ENCODE measurements around the gene SHH. TPM values are rescaled to one million over a fixed set of nuclear protein-coding genes. Genes with fewer than 3 reads are reported as not detected.

Gene SHH
- total RNA-seq, 1 donor from 2014 or later = 7.3 TPM

DNA sequence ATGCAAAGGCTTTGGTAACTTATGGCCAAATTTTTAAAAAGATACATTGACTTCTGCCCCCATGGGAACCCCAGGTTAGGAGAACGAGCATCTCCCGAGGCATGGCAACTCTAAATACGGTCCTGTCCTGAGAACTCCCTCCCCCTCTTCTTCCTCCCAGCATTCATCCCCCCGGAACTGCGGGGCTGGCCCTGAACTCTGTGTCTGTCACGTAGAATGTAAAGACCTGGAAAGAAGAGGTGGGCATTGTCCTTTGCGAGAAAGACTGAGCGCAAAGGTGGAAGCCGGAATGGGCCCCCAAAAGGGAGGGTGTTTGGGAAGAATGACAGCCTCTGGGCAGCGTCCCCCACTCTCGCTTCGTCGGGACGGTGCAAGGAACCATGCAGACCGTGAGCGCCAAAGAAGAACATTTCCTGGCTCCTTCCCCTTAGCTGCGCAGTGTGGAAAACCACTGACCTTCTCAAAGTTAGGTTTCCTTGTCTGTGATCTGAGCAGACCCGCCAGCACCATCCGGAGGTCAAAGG is 21.0 kb downstream of the SHH start:
- intact Hi-C loops (cut with DNase I) = no loop called here
- DNase-seq (no peak), ATAC-seq (no peak)
- H3K9me3 ChIP-seq = no peaks in the 10 kb centered on the region
- H3K27ac ChIP-seq = no peak overlapping the region
- no peaks in the 10 kb centered on the region for H3K36me3 ChIP-seq
- no peak for TF ChIP-seq CTCF (IDR thresholded peaks at IDR 0.05)
- H3K4me3 ChIP-seq = no peak overlapping the region
- H3K27me3 ChIP-seq (ENCODE audit: low read depth) = peaks cover 18% of the 10 kb centered on the region
- H3K4me1 ChIP-seq = peaks cover 7% of the 10 kb centered on the region

- no peak for TF ChIP-seq CTCF (IDR thresholded peaks at IDR 0.05)
- Histone ChIP-seq H3K27ac (no peak overlapping the region), H3K27me3 (ENCODE audit: low read depth) (peaks cover 13% of the 10 kb centered on the region), H3K4me1 (peaks cover 7% of the 10 kb centered on the region), H3K4me3 (no peak overlapping the region), H3K36me3 (no peaks in the 10 kb centered on the region), H3K9me3 (no peaks in the 10 kb centered on the region)
- ATAC-seq (no peak), DNase-seq (no peak)
- intact Hi-C loops (cut with DNase I) = no loop called here
These were observed 21.6 kb downstream of the SHH start for GRCh38 chr7:155790666-155791065.

- H3K9me3 ChIP-seq = no peaks in the 10 kb centered on the region
- H3K36me3 ChIP-seq = peaks cover 2% of the 10 kb centered on the region
- no peak for TF ChIP-seq CTCF (IDR thresholded peaks at IDR 0.05)
- ATAC-seq (no peak), DNase-seq (no peak)
- intact Hi-C loops (cut with DNase I) = no loop called here
- no peak overlapping the region for H3K4me3 ChIP-seq
- peaks cover 8% of the 10 kb centered on the region for H3K27me3 ChIP-seq (ENCODE audit: low read depth)
- H3K4me1 ChIP-seq = peaks cover 7% of the 10 kb centered on the region
- H3K27ac ChIP-seq = no peak overlapping the region
These were observed 23.1 kb downstream of the SHH start for GRCh38 chr7:155789001-155789725.

- peaks cover 7% of the 10 kb centered on the region for H3K4me1 ChIP-seq
- H3K27me3 ChIP-seq (ENCODE audit: low read depth) = peaks cover 8% of the 10 kb centered on the region
- TF ChIP-seq CTCF (IDR thresholded peaks at IDR 0.05) = no peak
- intact Hi-C loops (cut with DNase I) = no loop called here
- no peak overlapping the region for H3K27ac ChIP-seq
- DNase-seq (no peak), ATAC-seq (peak in 1 of 2 donors; percentile 20)
- H3K36me3 ChIP-seq = peaks cover 7% of the 10 kb centered on the region
- H3K9me3 ChIP-seq = no peaks in the 10 kb centered on the region
- no peak overlapping the region for H3K4me3 ChIP-seq
These were observed 23.7 kb downstream of the SHH start for GRCh38 chr7:155788616-155789000.

DNA sequence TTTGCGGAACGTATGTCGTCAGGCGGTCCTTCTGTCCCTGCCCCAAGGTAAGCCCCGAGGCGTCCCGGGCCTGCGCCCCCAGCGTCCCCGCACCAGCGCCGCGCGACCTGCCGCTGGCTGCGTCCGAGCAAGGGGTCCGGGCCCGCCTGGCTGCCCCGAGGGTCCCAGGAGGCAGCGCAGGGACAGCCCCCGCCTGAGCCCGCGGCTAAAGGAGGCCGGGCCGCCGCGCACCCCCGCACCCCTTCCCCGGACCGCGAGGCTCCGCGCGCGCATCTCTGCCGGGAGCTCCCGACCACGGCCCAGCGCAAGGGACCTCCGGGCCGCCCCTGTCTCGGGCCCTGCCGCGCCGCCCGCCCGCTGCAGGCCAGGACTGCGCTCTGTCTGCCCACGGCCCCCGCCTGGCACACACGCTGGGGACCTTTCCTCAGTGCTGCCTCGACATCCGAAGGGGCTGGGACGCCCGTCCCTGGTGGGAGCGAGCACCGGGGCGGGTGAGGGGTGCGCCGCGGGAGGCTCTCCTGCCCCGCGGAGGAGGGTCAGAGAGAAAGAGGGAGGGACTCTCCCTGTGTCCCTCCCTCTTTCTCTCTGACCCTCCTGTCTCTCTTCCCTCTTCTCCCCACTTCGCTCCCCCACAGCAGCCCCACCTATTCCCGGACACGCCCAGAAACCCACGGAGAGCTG is 25.0 kb downstream of the SHH start:
- ATAC-seq (peak; percentile 61 to 62), DNase-seq (no peak)
- H3K27me3 ChIP-seq (ENCODE audit: low read depth) = peaks cover 8% of the 10 kb centered on the region
- no peak overlapping the region for H3K27ac ChIP-seq
- peak overlapping the region; percentile 47 for H3K4me3 ChIP-seq
- no peak for TF ChIP-seq CTCF (IDR thresholded peaks at IDR 0.05)
- intact Hi-C loops (cut with DNase I) = no loop called here
- H3K4me1 ChIP-seq = peaks cover 7% of the 10 kb centered on the region
- no peaks in the 10 kb centered on the region for H3K9me3 ChIP-seq
- peaks cover 19% of the 10 kb centered on the region for H3K36me3 ChIP-seq
